K562 (cell line): ENCODE measurements around the gene STYX. TPM values are rescaled to one million over a fixed set of nuclear protein-coding genes. Genes with fewer than 3 reads are reported as not detected.

Experiments used
- ATAC-seq: fragments of 200-7000 bp; cut with Tn5 transposase; 3 replicates; pipeline ENCODE4 v1.9.1; 2020; ENCODE audit warnings: moderate library complexity
- BruUV-seq: library from RNA; stranded (reverse); fragments of 400-500 nt; replicated peaks from 2 replicates; lab custom pipeline; 2021; lab: Mats Ljungman, UMichigan
- CTCF ChIA-PET: fragments of 300-600 bp; formaldehyde crosslinking; extraction: SDS; loops from one replicate; lab custom pipeline; 2021; ENCODE audit warnings: low intra/inter-chr PET ratio; lab: Yijun Ruan, JAX
- POLR2A ChIA-PET: fragments of 300-600, 350-650 bp; sonication (Branson Sonifier 250); formaldehyde crosslinking; extraction: SDS; loops from one replicate; lab custom pipeline; 2021; ENCODE audit warnings: antibody characterized with exemption, inconsistent platforms; lab: Yijun Ruan, JAX
- DNase-seq, 4 experiments: peaks; one replicate each; pipeline versions ENCODE4 v3.0.0 to v3.0.0-alpha.2; 2011 to 2018; ENCODE audit warnings: low spot score in 3 of 4, mixed read lengths in 3 of 4; ENCODE audit errors: extremely low read depth in 1 of 4
- FAIRE-seq: peaks from 2 replicates; lab custom pipeline; 2011; peaks lifted over from hg19 to GRCh38; lab: Jason Lieb, UNC
- H2AFZ ChIP-seq: 2 replicates; pipeline ENCODE4 v1.6.0; 2011; ENCODE audit warnings: low read depth, low read length, control low read depth, inconsistent platforms
- H3K27ac ChIP-seq: fragments of 200-600 bp; 3 replicates; pipeline ENCODE4 v1.8.0; 2011; ENCODE audit warnings: low read depth, mild to moderate bottlenecking, control low read depth, inconsistent platforms, low read length, moderate library complexity, mixed read lengths; ENCODE audit errors: extremely low read depth
- H3K27me3 ChIP-seq, 2 experiments: fragments of 300-600 bp in 1 of 2; 2 replicates in 1 of 2; 3 replicates in 1 of 2; pipeline versions ENCODE4 v1.6.0 to v1.8.0; 2011; ENCODE audit warnings: inconsistent platforms in 2 of 2, low read length in 2 of 2, mild to moderate bottlenecking in 1 of 2, mixed read lengths in 1 of 2, moderate library complexity in 1 of 2; ENCODE audit not compliant: control insufficient read depth in 2 of 2, insufficient read depth in 2 of 2
- H3K36me3 ChIP-seq: fragments of 300-600 bp; 3 replicates; pipeline ENCODE4 v1.8.0; 2011; ENCODE audit warnings: mild to moderate bottlenecking, low read length, inconsistent platforms; ENCODE audit not compliant: control insufficient read depth, insufficient read depth
- H3K4me1 ChIP-seq, 2 experiments: fragments of 200-600 bp in 1 of 2; replicated peaks in 1 of 2; 2 replicates in 1 of 2; 3 replicates in 1 of 2; pipeline versions ENCODE4 v1.5.1 to v1.8.0; 2011; ENCODE audit warnings: inconsistent platforms in 2 of 2, low read length in 2 of 2, mild to moderate bottlenecking in 1 of 2, mixed read lengths in 1 of 2, moderate library complexity in 1 of 2; ENCODE audit not compliant: control insufficient read depth in 2 of 2, insufficient read depth in 2 of 2
- H3K4me2 ChIP-seq: 2 replicates; pipeline ENCODE4 v1.6.1; 2011; ENCODE audit warnings: low read length, control low read depth, inconsistent platforms, mixed read lengths; ENCODE audit not compliant: insufficient read depth
- H3K4me3 ChIP-seq: fragments of 200-600 bp; sonication (generic), shearing (Covaris generic); 2 replicates; pipeline ENCODE4 v1.5.1; 2016; ENCODE audit warnings: control low read depth, inconsistent platforms
- H3K79me2 ChIP-seq: fragments of 200-600 bp; 3 replicates; pipeline ENCODE4 v1.8.0; 2011; ENCODE audit warnings: low read length, inconsistent platforms; ENCODE audit not compliant: control insufficient read depth, insufficient read depth
- H3K9ac ChIP-seq, 2 experiments: 2 replicates each; pipeline versions ENCODE4 v1.6.0 to v1.6.1; 2011; ENCODE audit warnings: low read depth in 2 of 2, low read length in 2 of 2, control low read depth in 1 of 2, inconsistent platforms in 1 of 2, mild to moderate bottlenecking in 1 of 2, mixed read lengths in 1 of 2; ENCODE audit not compliant: insufficient read depth in 1 of 2
- H3K9me1 ChIP-seq: one replicate; pipeline ENCODE4 v1.6.0; 2011; ENCODE audit warnings: inconsistent platforms, mild to moderate bottlenecking, low read length, moderate library complexity; ENCODE audit not compliant: control insufficient read depth, insufficient read depth
- H3K9me3 ChIP-seq: replicated peaks from 2 replicates; pipeline ENCODE4 v1.5.1; 2011; ENCODE audit warnings: low read depth, low read length, inconsistent platforms; ENCODE audit not compliant: control insufficient read depth, insufficient read depth
- H4K20me1 ChIP-seq: replicated peaks from 2 replicates; pipeline ENCODE4 v1.6.1; 2011; ENCODE audit warnings: low read length, inconsistent platforms, mixed read lengths; ENCODE audit not compliant: control insufficient read depth, insufficient read depth
- CBX1 ChIP-seq: sonication (generic); IDR thresholded peaks from 2 replicates; pipeline ENCODE4 v1.6.1; 2016; ENCODE audit warnings: antibody characterized with exemption, low read depth, mild to moderate bottlenecking
- ETS1 ChIP-seq: conservative IDR thresholded peaks from 2 replicates; pipeline ENCODE4 v1.6.1; 2011; ENCODE audit warnings: low read depth, mild to moderate bottlenecking, low read length; ENCODE audit not compliant: control insufficient read depth
- GATAD2A ChIP-seq: fragments of 450-650 bp; IDR thresholded peaks from 2 replicates; pipeline ENCODE4 v1.6.1; 2017
- LARP7 ChIP-seq: fragments of 450-650 bp; IDR thresholded peaks from 2 replicates; pipeline ENCODE4 v1.6.1; 2016
- SMARCA5 ChIP-seq: fragments of 450-650 bp; IDR thresholded peaks from 2 replicates; pipeline ENCODE4 v1.6.1; 2016
- TCF3 ChIP-seq: sonication (generic); formaldehyde crosslinking; IDR thresholded peaks from 2 replicates; pipeline ENCODE4 v1.4.0; 2020; ENCODE audit warnings: mild to moderate bottlenecking, missing genetic modification reagents
- WGBS: fragments of 100-300 bp; shearing (Covaris generic); methylation state at CpG from one replicate; pipeline ENCODE4 v1.1.6; 2016; ENCODE audit warnings: low coverage, mixed read lengths; ENCODE audit not compliant: insufficient coverage; ENCODE audit errors: missing lambda C conversion rate; 5-methylcytosine and 5-hydroxymethylcytosine counted together
- in situ Hi-C: fragments of 300-500 bp; cut with MboI; formaldehyde crosslinking; loops from 4 replicates; pipeline ENCODE4 v1.15.0; 2018; ENCODE audit warnings: inconsistent platforms, mixed read lengths
- intact Hi-C: fragments of 100-400 bp; cut with micrococcal nuclease; formaldehyde crosslinking; loops from 2 replicates; pipeline ENCODE4 v1.14.2; 2022
- polyA plus RNA-seq, 8 experiments: library from polyadenylated mRNA; depleted of rRNA in 4 of 8; stranded (reverse) in 5 of 8; unstranded in 3 of 8; fragments of >200 nt; fragmentation: Nextera tagmentation in 2 of 8; fragmentation: Illumina TruSeq in 1 of 8; extraction: Ambion mirVana in 2 of 8; extraction: Trizol in 1 of 8; gene quantifications; 2 replicates each; pipeline versions ENCODE4 v1.2.1 to v1.2.3, GENCODE V29; 2011 to 2014; ENCODE audit warnings: inconsistent platforms in 1 of 8, missing spikeins in 1 of 8
- total RNA-seq, 7 experiments: library from RNA; depleted of rRNA in 6 of 7; stranded (reverse); fragments of >200 nt in 6 of 7; fragmentation: Illumina TruSeq in 2 of 7; extraction: Trizol in 2 of 7; gene quantifications; 2 replicates each; pipeline versions ENCODE4 v1.2.1 to v1.2.3, GENCODE V29; 2011 to 2021; ENCODE audit warnings: low replicate concordance in 1 of 7
- TF ChIP-seq, protein P1 (sequence below): fragments of 250-450 bp; sonication (Bioruptor Pico); IDR thresholded peaks from 2 replicates; pipeline ENCODE4 v1.4.0; 2020; ENCODE audit warnings: borderline replicate concordance

The STYX gene
- total and polyA plus RNA-seq, 9 of the 15 experiments (the other 6 are each of a cell fraction or from before 2014, with no cell fraction given), result 5.0 to 15.4 (median 10.6) TPM

DNA sequence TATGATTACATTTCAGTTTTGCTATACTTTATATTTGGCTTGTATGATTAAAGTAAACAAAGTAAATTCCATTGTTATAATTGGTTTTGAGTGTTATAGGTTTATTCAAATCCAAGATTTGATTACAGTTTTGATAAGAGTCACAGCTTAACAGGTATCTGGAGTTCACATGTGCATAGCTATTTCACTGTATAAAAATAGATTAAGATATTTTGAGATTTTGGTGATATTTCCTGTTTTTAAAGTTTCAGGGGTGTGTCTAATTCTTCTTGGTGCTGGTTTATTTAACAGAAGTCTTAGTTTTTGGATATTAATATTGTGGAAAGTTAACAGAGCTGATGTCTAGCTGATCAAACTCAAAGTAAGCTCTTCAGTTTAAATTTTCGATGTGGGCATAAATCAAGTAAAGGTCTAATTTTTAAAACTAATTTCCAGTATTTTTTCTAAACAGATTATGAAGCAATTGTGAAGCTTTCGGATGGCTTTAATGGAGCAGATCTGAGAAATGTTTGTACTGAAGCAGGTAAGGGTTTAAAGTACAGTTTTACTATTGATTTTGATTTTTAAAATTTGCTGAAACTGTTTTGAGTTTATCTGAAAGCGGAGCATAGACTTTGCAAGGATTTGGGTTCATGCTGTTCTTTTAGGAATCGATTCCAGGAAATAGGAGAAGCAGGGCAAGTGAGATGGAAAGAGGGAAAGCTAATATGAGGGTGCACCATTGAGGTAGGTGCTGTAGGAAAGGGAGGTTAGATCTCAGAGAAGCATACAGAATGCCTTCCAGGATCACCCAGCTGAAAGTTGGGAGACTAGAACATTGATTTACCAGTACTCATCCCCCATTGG lies 6.2 kb upstream of the STYX start:
- 100% methylated on average over 3 of the region's 4 CpGs for WGBS
- DNase-seq (no peak), FAIRE-seq (no peak), ATAC-seq (no peak)
- H4K20me1 ChIP-seq, result no peaks in the 10 kb centered on the region
- no peaks in the 10 kb centered on the region for H3K9me1 ChIP-seq
- H2AFZ ChIP-seq, result no peak overlapping the region
- H3K4me3 ChIP-seq, result no peak overlapping the region
- H3K27ac ChIP-seq, result no peak overlapping the region
- in situ Hi-C loops, result no loop called here
- BruUV-seq, result no TSS peak
- intact Hi-C loops, result no loop called here
- no peaks in the 10 kb centered on the region for H3K9me3 ChIP-seq
- ChIA-PET POLR2A (interaction anchor here (0.9 to 1.4 kb wide), 3 partner anchors 13 to 120 kb away, joined by 3 to 8 read pairs (median 4); no protein-coding TSS in a partner anchor), CTCF (no interaction called here)
- no peaks in the 10 kb centered on the region for H3K4me1 ChIP-seq
- H3K36me3 ChIP-seq, result peaks cover 88% of the 10 kb centered on the region; the same call in 2 of the 3 replicates
- no peaks in the 10 kb centered on the region for H3K27me3 ChIP-seq
- H3K79me2 ChIP-seq, result peaks cover 2% of the 10 kb centered on the region; the same call in 1 of the 3 replicates
- H3K4me2 ChIP-seq, result no peak overlapping the region
- no peak overlapping the region for H3K9ac ChIP-seq
- TF ChIP-seq TCF3 (CRISPR knock-in tag) (no peak), ETS1 (no peak), LARP7 (no peak), CBX1 (no peak), GATAD2A (no peak), SMARCA5 (no peak)
- TF ChIP-seq, protein P1, sequence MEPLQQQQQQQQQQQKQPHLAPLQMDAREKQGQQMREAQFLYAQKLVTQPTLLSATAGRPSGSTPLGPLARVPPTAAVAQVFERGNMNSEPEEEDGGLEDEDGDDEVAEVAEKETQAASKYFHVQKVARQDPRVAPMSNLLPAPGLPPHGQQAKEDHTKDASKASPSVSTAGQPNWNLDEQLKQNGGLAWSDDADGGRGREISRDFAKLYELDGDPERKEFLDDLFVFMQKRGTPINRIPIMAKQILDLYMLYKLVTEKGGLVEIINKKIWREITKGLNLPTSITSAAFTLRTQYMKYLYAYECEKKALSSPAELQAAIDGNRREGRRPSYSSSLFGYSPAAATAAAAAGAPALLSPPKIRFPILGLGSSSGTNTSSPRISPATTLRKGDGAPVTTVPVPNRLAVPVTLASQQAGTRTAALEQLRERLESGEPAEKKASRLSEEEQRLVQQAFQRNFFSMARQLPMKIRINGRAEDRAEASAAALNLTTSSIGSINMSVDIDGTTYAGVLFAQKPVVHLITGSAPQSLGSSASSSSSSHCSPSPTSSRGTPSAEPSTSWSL (CRISPR knock-in tag), result no peak
